Measurements from ENCODE around the gene OR10G3. TPM values are rescaled to one million over a fixed set of nuclear protein-coding genes. Genes with fewer than 3 reads are reported as not detected.

OR10G3 gene
- total RNA-seq, result not detected in 2 replicates

GRCh38 chr14:21579976-21580375 is at the start of gene OR10G3:
Gene OR10G3, minus strand, starts transcription at chr14:21580076. Its CDS starts 9,332 bp downstream, at chr14:21570744.

GRCh38 chr14:21525962-21526671 is 53.8 kb downstream of the OR10G3 start, which contains the start of gene SALL2:
Gene SALL2, minus strand, starts transcription at chr14:21526346. Its CDS starts 219 bp downstream, at chr14:21526127.

Other genes starting within 250 kb of the OR10G3 start
- gene SUPT16H, start 196.1 kb downstream of the OR10G3 start, total RNA-seq, result 59.7 and 88.9 TPM in 2 replicates
- 38.0 and 72.8 TPM in 2 replicates for gene CHD8, start 124.0 kb downstream of the OR10G3 start, total RNA-seq
- gene RAB2B, start 103.1 kb downstream of the OR10G3 start, total RNA-seq, result 35.6 and 44.0 TPM in 2 replicates
- gene TOX4, start 102.9 kb downstream of the OR10G3 start, total RNA-seq, result 18.1 and 63.0 TPM in 2 replicates
- gene METTL3, start 68.7 kb downstream of the OR10G3 start, total RNA-seq, result 63.4 and 67.7 TPM in 2 replicates
- gene SALL2, start 53.7 kb downstream of the OR10G3 start, total RNA-seq, result 3.0 and 4.4 TPM in 2 replicates
- gene OR10G2, start 54.9 kb upstream of the OR10G3 start, total RNA-seq, result not detected in 2 replicates
- not detected in 2 replicates for gene OR4E2, start 73.8 kb upstream of the OR10G3 start, total RNA-seq
- not detected in 2 replicates for gene OR4E1, start 93.7 kb upstream of the OR10G3 start, total RNA-seq

Measured in smooth muscle cell of the umbilical artery (primary cell).